Fibroblast of mammary gland (primary cell): ENCODE results near the gene C11orf24.

ENCODE experiments used
- DNase-seq: peaks from one replicate; pipeline ENCODE4 v3.0.0-alpha.2; 2010; ENCODE audit warnings: low read depth
- H3K4me3 ChIP-seq: 2 replicates; pipeline ENCODE4 v1.5.1; 2011; ENCODE audit warnings: low read depth, mild to moderate bottlenecking, low read length, moderate library complexity; ENCODE audit not compliant: control insufficient read depth
- TF ChIP-seq, protein P1 (sequence below): conservative IDR thresholded peaks from 2 replicates; pipeline ENCODE4 v1.5.1; 2011; ENCODE audit warnings: low read depth, low read length, inconsistent platforms; ENCODE audit not compliant: control insufficient read depth, insufficient read depth

C11orf24 gene

GRCh38 chr11:68264741-68265540 lies 6.8 kb downstream of the C11orf24 start:
- TF ChIP-seq, protein P1, sequence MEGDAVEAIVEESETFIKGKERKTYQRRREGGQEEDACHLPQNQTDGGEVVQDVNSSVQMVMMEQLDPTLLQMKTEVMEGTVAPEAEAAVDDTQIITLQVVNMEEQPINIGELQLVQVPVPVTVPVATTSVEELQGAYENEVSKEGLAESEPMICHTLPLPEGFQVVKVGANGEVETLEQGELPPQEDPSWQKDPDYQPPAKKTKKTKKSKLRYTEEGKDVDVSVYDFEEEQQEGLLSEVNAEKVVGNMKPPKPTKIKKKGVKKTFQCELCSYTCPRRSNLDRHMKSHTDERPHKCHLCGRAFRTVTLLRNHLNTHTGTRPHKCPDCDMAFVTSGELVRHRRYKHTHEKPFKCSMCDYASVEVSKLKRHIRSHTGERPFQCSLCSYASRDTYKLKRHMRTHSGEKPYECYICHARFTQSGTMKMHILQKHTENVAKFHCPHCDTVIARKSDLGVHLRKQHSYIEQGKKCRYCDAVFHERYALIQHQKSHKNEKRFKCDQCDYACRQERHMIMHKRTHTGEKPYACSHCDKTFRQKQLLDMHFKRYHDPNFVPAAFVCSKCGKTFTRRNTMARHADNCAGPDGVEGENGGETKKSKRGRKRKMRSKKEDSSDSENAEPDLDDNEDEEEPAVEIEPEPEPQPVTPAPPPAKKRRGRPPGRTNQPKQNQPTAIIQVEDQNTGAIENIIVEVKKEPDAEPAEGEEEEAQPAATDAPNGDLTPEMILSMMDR = no peak
- H3K4me3 ChIP-seq = no peak overlapping the region
- DNase-seq = no peak

DNA sequence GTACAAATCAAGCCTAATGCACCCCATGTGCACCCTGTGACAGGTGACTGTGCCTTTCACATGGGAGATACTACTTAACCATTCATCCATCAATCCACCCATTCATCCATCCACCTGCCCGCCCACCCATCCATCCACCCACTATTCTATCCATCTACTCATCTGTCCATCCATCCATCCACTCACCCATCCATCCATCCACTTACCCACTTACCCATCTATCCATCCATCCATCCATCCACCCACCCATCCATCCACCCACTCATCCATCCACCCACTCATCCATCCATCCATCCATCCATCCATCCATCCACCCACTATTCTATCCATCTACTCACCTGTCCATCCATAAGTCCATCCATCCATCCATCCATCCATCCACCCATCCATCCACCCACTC lies 7.5 kb downstream of the C11orf24 start:
- no peak overlapping the region for H3K4me3 ChIP-seq
- DNase-seq = no peak
- TF ChIP-seq, protein P1 = no peak

DNA sequence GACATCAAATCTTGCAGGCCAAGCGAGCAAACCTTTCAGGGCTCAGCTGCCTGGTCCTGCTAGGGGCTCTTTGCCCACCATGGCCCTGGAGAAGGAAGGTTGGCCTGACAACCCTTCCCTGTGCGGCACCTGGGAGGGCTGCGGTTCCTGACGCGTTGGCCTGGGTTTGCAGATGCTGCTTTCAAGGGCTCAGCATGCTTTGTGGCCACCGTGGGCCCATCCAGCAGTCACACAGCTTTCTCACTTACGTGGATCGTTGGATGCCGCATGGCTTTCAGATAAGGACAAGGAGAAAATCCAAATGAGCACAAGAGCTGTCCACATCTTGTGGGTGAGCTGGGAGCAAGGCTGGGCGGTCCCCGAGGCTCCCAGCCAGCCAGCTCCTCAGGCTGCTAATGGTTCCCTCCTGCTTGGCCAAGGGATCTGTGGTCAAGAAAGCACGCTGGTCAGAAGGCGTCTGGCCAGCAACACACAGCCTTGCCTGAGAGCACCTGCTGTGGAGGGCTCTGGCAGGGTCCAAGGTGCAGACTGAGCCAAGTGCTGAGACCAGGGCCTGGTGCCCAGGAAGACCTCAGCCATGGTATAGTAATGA lies 8.2 kb downstream of the C11orf24 start:
- TF ChIP-seq, protein P1 = no peak
- DNase-seq = peak; percentile 12
- H3K4me3 ChIP-seq = no peak overlapping the region

GRCh38 chr11:68262544-68262827 lies 9.3 kb downstream of the C11orf24 start:
- no peak overlapping the region for H3K4me3 ChIP-seq
- DNase-seq = no peak
- TF ChIP-seq, protein P1 = no peak

GRCh38 chr11:68261749-68262543 lies 9.8 kb downstream of the C11orf24 start:
- no peak for DNase-seq
- TF ChIP-seq, protein P1 = no peak
- no peak overlapping the region for H3K4me3 ChIP-seq

DNA sequence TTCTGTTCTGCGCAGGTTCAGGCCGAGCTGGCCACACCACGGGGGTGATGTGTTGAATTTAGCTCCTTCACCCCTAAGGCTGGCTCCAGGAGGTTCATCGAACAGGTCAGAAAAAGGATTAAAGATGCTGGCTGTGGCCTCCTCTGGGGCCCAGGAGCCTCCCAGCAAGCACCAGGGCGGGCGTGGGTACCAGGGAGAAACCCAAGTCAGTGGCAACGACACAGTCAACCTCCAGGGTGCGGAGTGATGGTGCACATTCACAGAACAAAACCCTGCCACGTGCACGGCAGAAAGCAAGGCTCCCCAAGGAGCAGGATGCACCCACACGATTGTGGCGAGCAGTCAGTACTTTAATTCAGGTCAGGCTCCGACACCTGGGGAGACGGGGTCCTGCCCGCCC lies 10.8 kb downstream of the C11orf24 start:
- TF ChIP-seq, protein P1 = no peak
- H3K4me3 ChIP-seq = no peak overlapping the region
- DNase-seq = no peak
